NCI-H524 treated with DMSO at 0.1 percent for 48 hours (cell line): Measurements from ENCODE around the gene SNAPC2.
A peak's percentile ranks its signal among the peaks of the same experiment; 100 is the strongest.
"Not testable (repeated sequence)": the region's sequence is repeated elsewhere in the genome, so short reads cannot be mapped to it uniquely, and the experiment has no call there.

Experiments
- DNase-seq: peaks from one replicate; lab custom pipeline; 2025; lab: John Stamatoyannopoulos, UW

SNAPC2 gene

DNA sequence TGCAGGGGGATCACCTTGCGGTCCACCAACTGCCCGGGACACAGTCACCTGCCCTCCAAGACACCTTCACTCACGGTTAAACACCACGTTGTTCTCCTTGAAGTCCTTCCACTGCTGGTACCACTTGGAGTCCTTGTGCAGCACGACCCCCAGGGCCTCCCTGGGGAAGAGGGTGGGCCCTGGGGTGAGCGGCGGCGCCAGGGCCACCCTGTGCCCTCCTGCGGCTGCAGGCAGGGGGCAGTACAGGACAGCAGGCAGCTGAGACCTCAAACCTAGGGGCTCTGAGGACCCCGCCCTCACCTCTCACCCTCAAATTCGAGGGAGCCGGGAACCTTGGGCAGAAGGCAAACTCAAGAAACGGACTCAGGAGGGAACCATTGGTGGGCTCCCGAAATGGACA lies 13.3 kb downstream of the SNAPC2 start:
- DNase-seq = no peak

DNA sequence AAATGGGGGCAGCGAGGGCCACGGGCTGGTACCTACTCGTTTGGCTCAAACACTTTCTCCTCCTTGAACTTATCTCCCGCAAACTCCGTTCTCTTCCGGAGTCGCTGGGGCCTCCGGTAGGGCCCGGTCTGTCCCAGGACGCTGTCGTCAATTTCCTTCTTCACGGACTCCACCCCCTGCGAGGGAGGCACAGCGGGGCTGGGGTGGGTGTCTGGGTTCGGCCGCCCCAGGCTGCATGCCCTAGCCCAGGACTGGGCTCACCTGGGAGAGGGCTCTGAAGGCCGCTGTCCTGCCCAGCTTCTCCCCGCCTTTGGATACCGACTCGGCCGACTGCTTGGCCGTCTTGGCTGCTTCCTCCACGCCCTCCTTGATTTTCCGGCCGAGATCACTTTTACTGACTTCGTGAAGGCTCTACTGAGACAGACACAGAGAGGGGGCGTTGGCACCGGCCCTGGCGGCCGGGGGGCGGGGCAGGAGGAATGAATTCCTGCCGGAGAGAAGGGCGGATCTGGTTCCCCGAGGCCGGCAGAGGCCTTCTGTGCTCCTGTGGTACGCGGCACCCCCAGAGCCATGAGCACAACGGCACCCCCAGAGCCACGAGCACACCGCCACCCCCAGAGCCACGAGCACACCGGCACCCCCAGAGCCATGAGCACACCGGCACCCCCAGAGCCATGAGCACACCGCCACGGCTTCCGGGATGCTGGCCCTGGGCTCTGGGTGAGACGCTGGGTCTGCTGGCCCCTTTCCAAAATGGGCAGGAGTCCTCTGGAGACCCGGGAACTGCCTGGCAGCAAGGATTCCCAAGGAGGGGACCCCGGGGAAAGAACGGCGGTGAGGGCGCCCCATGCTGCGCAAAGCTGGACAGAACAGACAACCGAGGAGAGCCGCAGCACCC lies 13.9 kb downstream of the SNAPC2 start:
- no peak for DNase-seq

- no peak for DNase-seq
Observed at GRCh38 chr19:7934766-7935165, 14.6 kb downstream of the SNAPC2 start.

- DNase-seq = no peak
Observed at GRCh38 chr19:7940841-7941240, 20.7 kb downstream of the SNAPC2 start.

- no peak for DNase-seq
Observed at GRCh38 chr19:7941895-7942596, 21.9 kb downstream of the SNAPC2 start.

GRCh38 chr19:7942981-7943443 lies 22.9 kb downstream of the SNAPC2 start:
- DNase-seq = no peak

GRCh38 chr19:7943444-7944176 lies 23.5 kb downstream of the SNAPC2 start, which contains the start of gene TIMM44:
Gene TIMM44 (minus strand): TSS chr19:7943666. CDS start chr19:7943651, 15 bp downstream.
- DNase-seq = peak; percentile 99

DNA sequence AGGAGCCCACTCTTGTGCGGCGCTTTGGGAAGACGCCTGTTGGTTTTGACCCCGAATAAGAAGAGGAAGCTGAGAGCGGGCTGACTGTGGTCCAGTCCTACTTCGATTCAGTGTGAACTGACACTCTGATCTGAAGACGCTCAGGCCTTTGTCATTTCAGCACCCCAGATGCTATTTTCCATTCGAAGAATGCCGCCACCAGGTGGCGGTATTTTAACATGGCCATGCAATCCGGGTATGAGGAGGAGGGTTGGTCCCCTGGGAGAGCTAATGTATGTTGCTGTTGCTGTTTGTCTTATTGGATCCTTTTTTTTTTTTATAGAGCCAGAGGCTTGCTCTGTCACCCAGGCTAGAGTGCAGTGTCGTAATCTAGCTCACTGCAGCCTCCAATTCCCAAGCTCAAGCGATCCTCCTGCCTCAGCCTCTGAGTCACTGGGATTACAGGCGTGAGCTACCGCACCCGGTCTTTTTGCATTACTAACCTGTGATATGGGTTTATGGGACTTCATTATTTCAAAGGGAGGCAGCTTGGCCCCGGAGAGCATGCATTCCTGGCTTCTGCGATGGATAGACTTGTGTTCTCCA lies 24.1 kb downstream of the SNAPC2 start:
- peak; percentile 28 for DNase-seq

DNA sequence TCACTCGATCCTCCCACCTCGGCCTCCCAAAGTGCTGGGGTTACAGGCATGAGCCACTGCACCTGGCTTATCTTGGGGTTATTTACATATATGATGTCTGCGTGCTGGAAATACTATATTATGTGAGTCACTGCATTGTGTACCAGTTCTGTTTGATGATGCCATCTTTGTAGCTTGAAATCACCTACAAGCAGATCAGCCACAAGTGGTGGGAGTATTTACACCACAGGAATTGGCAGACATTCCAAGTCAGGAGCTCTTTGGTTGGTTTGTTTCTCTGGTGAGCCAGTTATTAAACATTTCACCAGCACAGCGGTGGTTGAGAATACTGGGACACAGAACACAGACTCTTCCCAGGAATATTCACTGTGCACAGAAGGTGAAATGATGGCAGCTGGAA lies 27.8 kb downstream of the SNAPC2 start:
- DNase-seq = no peak

- no peak for DNase-seq
Observed at GRCh38 chr19:7953060-7953459, 32.9 kb downstream of the SNAPC2 start.

DNA sequence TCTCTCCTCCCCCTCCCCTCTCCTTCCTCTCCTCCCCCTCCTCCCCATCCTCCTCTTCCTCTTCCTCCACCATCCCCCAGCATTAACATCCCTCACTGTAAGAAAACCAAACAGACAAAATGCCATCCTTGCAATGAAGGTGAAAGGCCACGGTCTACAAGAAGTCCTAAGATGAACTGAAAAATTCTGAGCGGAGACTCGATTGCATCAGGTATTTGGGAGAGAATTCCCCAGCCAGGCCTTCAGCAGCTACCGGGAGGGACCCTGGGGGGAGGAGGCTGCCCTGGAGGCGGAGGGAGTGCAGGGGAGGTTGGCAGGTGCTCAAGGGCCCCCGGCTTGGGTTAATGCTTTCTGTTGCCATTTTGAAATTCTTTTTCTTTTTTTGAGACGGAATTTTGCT lies 33.4 kb downstream of the SNAPC2 start:
- DNase-seq = no peak

- no peak for DNase-seq
Observed at GRCh38 chr19:7955696-7956095, 35.6 kb downstream of the SNAPC2 start.

- DNase-seq = no peak
Observed at GRCh38 chr19:7959211-7959610, 39.1 kb downstream of the SNAPC2 start.

- DNase-seq = not testable (repeated sequence)
Observed at GRCh38 chr19:7961082-7961481, 40.9 kb downstream of the SNAPC2 start.

- no peak for DNase-seq
Observed at GRCh38 chr19:7961920-7962626, 41.9 kb downstream of the SNAPC2 start.

DNA sequence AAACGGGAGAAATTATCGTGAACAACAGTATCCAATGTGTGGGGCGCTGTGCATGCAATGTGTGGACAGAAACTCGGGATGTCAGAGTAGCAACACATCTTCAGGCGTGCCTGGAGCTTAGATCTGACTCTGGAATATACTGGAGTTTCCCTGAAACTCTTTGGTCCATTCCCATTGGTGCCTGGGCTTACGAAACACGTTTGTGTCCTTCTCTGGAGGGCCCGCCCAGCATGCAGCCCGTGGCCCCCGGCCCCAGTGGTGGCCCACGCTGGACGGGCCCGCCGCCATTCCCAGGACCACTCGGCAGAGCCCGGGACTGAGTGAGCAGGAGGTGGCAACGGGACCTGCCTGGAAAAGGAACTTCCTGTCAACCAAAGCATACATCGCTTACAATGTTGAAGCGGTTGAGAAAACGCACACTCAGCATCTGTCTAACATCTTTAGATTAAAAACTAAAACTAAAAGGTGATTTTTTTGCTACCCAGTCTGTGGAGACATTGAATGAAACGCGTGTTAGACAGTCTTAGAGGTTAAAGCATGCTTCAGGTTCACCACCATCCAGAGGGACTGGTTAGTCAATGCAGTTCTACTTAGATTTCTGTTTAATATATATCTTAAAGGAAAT lies 42.6 kb downstream of the SNAPC2 start:
- no peak for DNase-seq

- DNase-seq = no peak
Observed at GRCh38 chr19:7963566-7963965, 43.4 kb downstream of the SNAPC2 start.

GRCh38 chr19:7965259-7965841 lies 45.2 kb downstream of the SNAPC2 start:
- no peak for DNase-seq

- no peak for DNase-seq
Observed at GRCh38 chr19:7965921-7966665, 46.0 kb downstream of the SNAPC2 start.
